H1 (cell line): ENCODE data around the gene CALD1. TPM values are rescaled to one million over a fixed set of nuclear protein-coding genes. Genes with fewer than 3 reads are reported as not detected.

ENCODE experiments used
- CTCF ChIA-PET: fragments of 300-600 bp; sonication (Branson Sonifier 250); formaldehyde crosslinking; loops from one replicate; lab custom pipeline; 2021; ENCODE audit not compliant: partially characterized antibody; lab: Charles Lee
- POLR2A ChIA-PET: fragments of 300-600 bp; sonication (Branson Sonifier 250); formaldehyde crosslinking; loops from one replicate; lab custom pipeline; 2021; ENCODE audit warnings: inconsistent platforms; ENCODE audit not compliant: partially characterized antibody; lab: Charles Lee
- DNase-seq, 2 experiments: peaks; one replicate each; pipeline versions ENCODE4 v3.0.0 to v3.0.0-alpha.2; 2010 to 2022; ENCODE audit warnings: low spot score in 2 of 2, low read depth in 1 of 2, mixed read lengths in 1 of 2
- FAIRE-seq: peaks from 2 replicates; lab custom pipeline; 2011; peaks lifted over from hg19 to GRCh38; lab: Jason Lieb, UNC
- H2AFZ ChIP-seq: 2 replicates; pipeline ENCODE4 v1.8.1; 2012; ENCODE audit warnings: low read length, inconsistent platforms
- H2AK5ac ChIP-seq: 2 replicates; pipeline ENCODE4 v1.6.1; 2013; ENCODE audit warnings: low read depth, low read length
- H2BK120ac ChIP-seq: replicated peaks from 2 replicates; pipeline ENCODE3; 2013; ENCODE audit warnings: low read depth, low read length, inconsistent platforms
- H2BK12ac ChIP-seq: 2 replicates; pipeline ENCODE4 v1.6.1; 2013; ENCODE audit warnings: low read depth, low read length
- H2BK15ac ChIP-seq: 2 replicates; pipeline ENCODE4 v1.6.1; 2013; ENCODE audit warnings: low read length
- H2BK20ac ChIP-seq: 2 replicates; pipeline ENCODE4 v1.6.1; 2013; ENCODE audit warnings: low read length
- H2BK5ac ChIP-seq: 2 replicates; pipeline ENCODE4 v1.6.1; 2013; ENCODE audit warnings: low read depth, low read length
- H3K14ac ChIP-seq: 2 replicates; pipeline ENCODE4 v1.6.1; 2013; ENCODE audit warnings: inconsistent platforms; ENCODE audit not compliant: insufficient read length
- H3K18ac ChIP-seq: 2 replicates; pipeline ENCODE4 v1.6.1; 2013; ENCODE audit warnings: low read length; ENCODE audit errors: extremely low read depth
- H3K23ac ChIP-seq: 2 replicates; pipeline ENCODE4 v1.6.1; 2013; ENCODE audit warnings: inconsistent platforms; ENCODE audit not compliant: insufficient read length
- H3K23me2 ChIP-seq: 2 replicates; pipeline ENCODE4 v1.6.1; 2013; ENCODE audit warnings: low read depth, low read length
- H3K27ac ChIP-seq: 2 replicates; pipeline ENCODE4 v1.6.1; 2011; ENCODE audit warnings: low read depth, low read length, inconsistent platforms
- H3K27me3 ChIP-seq, 4 experiments: replicated peaks in 1 of 4; 1 replicate in 1 of 4; 2 replicates in 3 of 4; pipeline versions ENCODE4 v1.6.1 to v1.8.1; 2011 to 2013; ENCODE audit warnings: low read length in 3 of 4, mild to moderate bottlenecking in 3 of 4, inconsistent platforms in 2 of 4, mixed read lengths in 2 of 4, moderate library complexity in 1 of 4; ENCODE audit not compliant: control insufficient read depth in 3 of 4, insufficient read depth in 3 of 4; ENCODE audit errors: extremely low read depth in 1 of 4
- H3K36me3 ChIP-seq, 4 experiments: 2 replicates each; pipeline versions ENCODE4 v1.6.1 to v1.8.1; 2011 to 2013; ENCODE audit warnings: mild to moderate bottlenecking in 4 of 4, low read length in 3 of 4, moderate library complexity in 2 of 4, control low read depth in 1 of 4, inconsistent platforms in 1 of 4; ENCODE audit not compliant: insufficient read depth in 4 of 4, control insufficient read depth in 2 of 4
- H3K4ac ChIP-seq: replicated peaks from 2 replicates; pipeline ENCODE3; 2013; ENCODE audit warnings: low read length, low read depth, mixed read lengths, inconsistent platforms; ENCODE audit not compliant: insufficient read length
- H3K4me1 ChIP-seq, 4 experiments: replicated peaks in 1 of 4; 1 replicate in 1 of 4; 2 replicates in 3 of 4; pipeline versions ENCODE4 v1.6.1 to v1.8.1; 2011 to 2013; ENCODE audit warnings: low read length in 3 of 4, inconsistent platforms in 2 of 4, mixed read lengths in 1 of 4; ENCODE audit not compliant: insufficient read depth in 4 of 4, control insufficient read depth in 3 of 4
- H3K4me2 ChIP-seq, 2 experiments: 2 replicates each; pipeline versions ENCODE4 v1.6.1 to v1.8.1; 2011 to 2013; ENCODE audit warnings: low read depth in 2 of 2, low read length in 2 of 2, control low read depth in 1 of 2, inconsistent platforms in 1 of 2, mild to moderate bottlenecking in 1 of 2; ENCODE audit not compliant: insufficient read depth in 1 of 2
- H3K4me3 ChIP-seq, 4 experiments: fragments of 200-600, 300-600 bp in 1 of 4; sonication (generic), shearing (Covaris generic), sonication (Bioruptor Twin) in 1 of 4; 2 replicates each; pipeline versions ENCODE4 v1.5.1 to v1.8.1; 2011 to 2016; ENCODE audit warnings: low read length in 4 of 4, low read depth in 3 of 4, control low read depth in 2 of 4, inconsistent platforms in 2 of 4, mild to moderate bottlenecking in 2 of 4, mixed read lengths in 1 of 4, moderate library complexity in 1 of 4; ENCODE audit not compliant: insufficient read depth in 2 of 4; ENCODE audit errors: extremely low read depth in 1 of 4
- H3K56ac ChIP-seq: replicated peaks from 2 replicates; pipeline ENCODE3; 2013; ENCODE audit warnings: low read depth, mild to moderate bottlenecking, mixed read lengths, low read length, inconsistent platforms; ENCODE audit not compliant: insufficient read length
- H3K79me1 ChIP-seq: 2 replicates; pipeline ENCODE4 v1.6.1; 2013; ENCODE audit warnings: low read depth, low read length, control low read depth
- H3K79me2 ChIP-seq, 2 experiments: 2 replicates each; pipeline versions ENCODE4 v1.6.1 to v1.8.1; 2012 to 2013; ENCODE audit warnings: low read length in 2 of 2, mild to moderate bottlenecking in 2 of 2, inconsistent platforms in 1 of 2; ENCODE audit not compliant: insufficient read depth in 2 of 2, control insufficient read depth in 1 of 2
- H3K9ac ChIP-seq, 4 experiments: replicated peaks in 1 of 4; 1 replicate in 1 of 4; 2 replicates in 3 of 4; pipeline versions ENCODE4 v1.6.1 to v1.8.1; 2011 to 2013; ENCODE audit warnings: low read depth in 3 of 4, low read length in 3 of 4, control low read depth in 2 of 4, mild to moderate bottlenecking in 2 of 4, moderate library complexity in 2 of 4, inconsistent platforms in 1 of 4; ENCODE audit errors: extremely low read depth in 1 of 4
- H3K9me3 ChIP-seq, 2 experiments: 2 replicates each; pipeline versions ENCODE4 v1.6.1 to v1.8.1; 2012 to 2013; ENCODE audit warnings: mild to moderate bottlenecking in 2 of 2, moderate library complexity in 2 of 2, control low read depth in 1 of 2, inconsistent platforms in 1 of 2, low read depth in 1 of 2, low read length in 1 of 2, mixed read lengths in 1 of 2; ENCODE audit not compliant: insufficient read depth in 2 of 2
- H4K20me1 ChIP-seq, 2 experiments: replicated peaks in 1 of 2; 2 replicates each; pipeline versions ENCODE3 to v1.8.1; 2011 to 2013; ENCODE audit warnings: inconsistent platforms in 2 of 2, low read length in 2 of 2, mild to moderate bottlenecking in 1 of 2; ENCODE audit not compliant: insufficient read depth in 2 of 2, control insufficient read depth in 1 of 2
- H4K5ac ChIP-seq: 2 replicates; pipeline ENCODE4 v1.6.1; 2013; ENCODE audit warnings: low read length, low read depth, mixed read lengths, inconsistent platforms; ENCODE audit not compliant: insufficient read length
- H4K8ac ChIP-seq: 2 replicates; pipeline ENCODE4 v1.8.0; 2013; ENCODE audit warnings: mild to moderate bottlenecking, moderate library complexity, low read length, inconsistent platforms; ENCODE audit not compliant: insufficient read depth; ENCODE audit errors: extremely low read depth
- H4K91ac ChIP-seq: replicated peaks from 2 replicates; pipeline ENCODE3; 2013; ENCODE audit warnings: low read length, mixed read lengths, inconsistent platforms; ENCODE audit not compliant: insufficient read length
- KDM5A ChIP-seq: fragments of 200-600 bp; IDR thresholded peaks from 2 replicates; pipeline ENCODE4 v1.7.1; 2012; ENCODE audit warnings: mild to moderate bottlenecking, low read length, inconsistent platforms, mixed read lengths
- TEAD4 ChIP-seq: IDR thresholded peaks from 2 replicates; pipeline ENCODE4 v1.6.1; 2012; ENCODE audit warnings: low read depth, low read length, inconsistent platforms, mixed read lengths
- WGBS, 2 experiments: shearing (Covaris generic) in 1 of 2; methylation state at CpG; one replicate each; pipeline versions ENCODE4 v1.1.6 to v1.1.7; 2013 to 2015; ENCODE audit warnings: low lambda C conversion rate in 2 of 2, mixed read lengths in 2 of 2, inconsistent platforms in 1 of 2, low coverage in 1 of 2, missing lambda C conversion rate in 1 of 2; ENCODE audit not compliant: insufficient replicate concordance in 2 of 2, insufficient coverage in 1 of 2, insufficient read length in 1 of 2; ENCODE audit errors: extremely low coverage in 1 of 2, missing lambda C conversion rate in 1 of 2; 5-methylcytosine and 5-hydroxymethylcytosine counted together
- polyA plus RNA-seq, 7 experiments: library from polyadenylated mRNA; depleted of rRNA in 3 of 7; stranded (reverse) in 5 of 7; unstranded in 2 of 7; fragments of >200 nt in 5 of 7; fragments of 200-250 nt in 2 of 7; gene quantifications; 1 replicate in 5 of 7; 2 replicates in 1 of 7; 4 replicates in 1 of 7; pipeline versions ENCODE4 v1.2.1 to v1.2.3, GENCODE V29; 2011 to 2013; ENCODE audit warnings: missing spikeins in 2 of 7, mixed read lengths in 2 of 7
- total RNA-seq: library from RNA; stranded (reverse); fragmentation: NEBNext Ultra II Directional; extraction: Animal tissue kit (Norgen Biotek cat#: 25700); gene quantifications from 2 replicates; pipeline ENCODE4 v1.2.1, GENCODE V29; 2021

CALD1 gene
- total and polyA plus RNA-seq, 2 of the 8 experiments (the other 6 are each of a cell fraction or from before 2014, with no cell fraction given), result 34.3 to 177 TPM

GRCh38 chr7:134763960-134764359, 15.5 kb upstream of the CALD1 start:
- H3K4me2 ChIP-seq, result no peak overlapping the region
- no peak overlapping the region for H3K4me3 ChIP-seq
- no peaks in the 10 kb centered on the region; a peak in 1 of 7 replicates for H3K27me3 ChIP-seq
- H3K9ac ChIP-seq, result no peak overlapping the region
- no peak overlapping the region for H4K8ac ChIP-seq
- no peak overlapping the region for H2BK5ac ChIP-seq
- CTCF ChIA-PET, result interaction anchor here (1.0 to 1.5 kb wide), 4 partner anchors 9 to 119 kb away, joined by 3 to 7 read pairs (median 4); no protein-coding TSS in a partner anchor
- no peak overlapping the region for H3K56ac ChIP-seq
- no peak overlapping the region for H2AFZ ChIP-seq
- H3K27ac ChIP-seq, result no peak overlapping the region
- no peak overlapping the region for H3K18ac ChIP-seq
- H2BK120ac ChIP-seq, result no peak overlapping the region
- H3K79me1 ChIP-seq, result no peaks in the 10 kb centered on the region
- H2BK15ac ChIP-seq, result no peak overlapping the region
- no peak overlapping the region for H3K14ac ChIP-seq
- H3K36me3 ChIP-seq, result no peaks in the 10 kb centered on the region
- H3K23ac ChIP-seq, result no peak overlapping the region
- H3K4me1 ChIP-seq, result no peaks in the 10 kb centered on the region
- H2AK5ac ChIP-seq, result no peak overlapping the region
- POLR2A ChIA-PET, result no interaction called here
- no peak for FAIRE-seq
- no peaks in the 10 kb centered on the region for H3K9me3 ChIP-seq
- H4K91ac ChIP-seq, result no peak overlapping the region
- H3K23me2 ChIP-seq, result 0 out of 2 replicates have a peak, but pooled peaks cover 2% of the 10 kb centered on the region
- H2BK12ac ChIP-seq, result no peak overlapping the region
- no peaks in the 10 kb centered on the region for H3K79me2 ChIP-seq
- no peaks in the 10 kb centered on the region for H4K20me1 ChIP-seq
- no peak overlapping the region for H3K4ac ChIP-seq
- WGBS, 2 experiments, result 100% methylated on average over 1 of the region's 1 CpG; no CpG with 5 or more reads in 1 of the 2 experiments
- no peak overlapping the region for H4K5ac ChIP-seq
- DNase-seq, result no peak
- H2BK20ac ChIP-seq, result no peak overlapping the region
- TF ChIP-seq TEAD4 (0 out of 2 replicates have a peak, but pooled peaks have one; percentile 36), KDM5A (no peak)
